HG02852 (cell line): ENCODE data around the gene FRMD4A.

Experiments used
- ATAC-seq: cut with Tn5 transposase; IDR thresholded peaks from one replicate; pipeline ENCODE4 v1.9.1; 2021; ENCODE audit warnings: mild to moderate bottlenecking, moderate library complexity; ENCODE audit not compliant: unreplicated experiment

FRMD4A gene

DNA sequence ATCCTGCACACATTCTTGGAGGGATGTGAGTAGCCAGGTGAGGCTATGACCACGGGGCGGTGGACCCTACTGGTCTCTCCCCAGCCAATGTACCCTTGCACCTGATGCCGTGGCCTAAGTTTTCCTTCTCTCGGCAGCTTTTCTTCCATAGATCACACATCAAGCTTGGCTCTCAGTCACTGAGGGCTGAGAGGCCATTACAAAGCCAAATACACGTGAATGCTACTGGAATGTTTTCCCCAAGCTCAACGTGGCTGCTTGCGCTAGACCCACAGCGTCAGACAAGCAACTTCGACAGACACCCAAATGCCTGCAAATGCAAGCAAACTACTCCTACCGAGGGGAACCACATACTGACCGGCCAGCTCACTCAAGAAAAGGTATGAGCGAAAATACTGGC, 660.8 kb downstream of the FRMD4A start:
- no peak for ATAC-seq

GRCh38 chr10:13669182-13669855, 661.4 kb downstream of the FRMD4A start:
- no peak for ATAC-seq

GRCh38 chr10:13668126-13668525, 662.6 kb downstream of the FRMD4A start:
- no peak for ATAC-seq

- no peak for ATAC-seq
Measured at GRCh38 chr10:13665516-13666262, 665.0 kb downstream of the FRMD4A start.

DNA sequence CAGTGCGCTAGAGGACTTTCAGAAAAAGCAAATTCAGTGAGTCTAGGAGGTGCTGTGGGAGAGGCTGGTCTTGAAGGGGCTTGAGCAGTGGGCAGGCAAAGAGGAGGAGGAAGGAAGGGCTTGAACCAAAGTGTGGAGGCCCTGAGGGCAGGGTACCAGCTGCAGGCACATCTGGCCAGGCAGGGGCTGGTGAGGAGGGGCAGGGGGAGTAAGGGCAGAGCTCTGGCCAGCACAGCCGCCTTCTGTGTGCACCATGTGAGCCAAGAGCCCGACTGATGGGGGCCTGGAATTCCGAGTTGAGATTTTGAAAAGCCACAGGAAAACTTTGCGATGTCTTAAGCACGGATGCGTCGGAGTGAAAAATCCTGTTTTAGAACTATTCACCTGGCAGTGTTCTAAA, 669.5 kb downstream of the FRMD4A start:
- no peak for ATAC-seq

DNA sequence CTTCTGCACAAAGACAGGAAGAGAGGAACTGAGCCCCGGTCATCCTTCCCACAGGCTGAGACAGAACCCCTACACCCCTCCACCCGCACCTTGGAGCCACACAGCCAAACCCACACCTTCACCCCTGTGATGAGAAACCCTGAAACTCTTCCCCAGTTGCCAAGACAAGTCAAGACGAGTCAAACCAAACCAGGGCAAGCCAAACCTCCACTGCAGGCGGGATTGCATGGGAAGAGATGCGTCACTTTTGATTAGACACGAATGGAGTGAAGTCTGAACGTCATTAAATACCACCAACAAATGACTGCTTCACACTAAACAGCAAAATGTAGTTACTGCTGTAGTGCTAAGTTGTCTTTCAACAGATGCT, 670.2 kb downstream of the FRMD4A start:
- ATAC-seq: no peak

GRCh38 chr10:13659887-13660550, 670.7 kb downstream of the FRMD4A start:
- ATAC-seq: no peak

DNA sequence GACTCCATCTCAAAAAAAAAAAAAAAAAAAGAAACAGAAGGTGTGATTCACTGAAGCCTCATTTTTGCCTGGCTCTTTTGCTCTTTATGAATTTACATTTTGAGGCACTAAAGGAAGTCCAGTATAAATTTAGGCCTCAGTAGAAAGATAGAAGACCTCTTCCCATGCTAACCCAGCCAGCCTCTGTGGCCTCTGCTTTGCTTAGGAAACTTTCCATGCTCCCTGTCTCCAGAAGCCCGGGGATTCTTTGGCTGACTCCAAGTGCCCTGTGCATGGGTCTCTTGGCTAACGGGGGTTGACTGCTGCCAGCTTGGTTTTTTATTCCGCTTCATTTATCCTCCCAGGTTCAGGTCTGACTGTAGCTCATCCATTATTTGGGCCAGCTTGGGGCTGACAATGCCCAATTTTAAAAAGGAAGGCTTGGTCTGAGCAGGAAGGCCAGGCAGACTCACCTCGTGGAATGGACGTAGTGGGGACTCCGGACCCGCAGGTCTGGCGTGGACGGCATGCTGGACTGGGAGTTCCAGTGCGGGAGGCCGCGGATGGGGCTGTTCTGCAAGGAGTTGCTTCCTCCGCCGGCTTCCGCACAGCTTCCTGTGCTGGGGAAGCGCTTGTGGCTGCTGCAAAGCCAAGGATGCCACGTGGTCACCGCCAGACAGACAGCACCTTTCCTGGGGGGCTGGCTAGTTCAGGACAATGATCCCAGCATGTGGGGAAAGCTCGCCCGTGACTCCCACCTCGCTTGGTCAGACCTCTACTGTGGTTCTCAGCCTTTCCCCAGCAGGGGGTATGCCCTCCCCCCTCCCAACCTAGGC, 671.6 kb downstream of the FRMD4A start:
- ATAC-seq: no peak

- ATAC-seq: no peak
Measured at GRCh38 chr10:13658264-13658663, 672.5 kb downstream of the FRMD4A start.

- ATAC-seq: no peak
Measured at GRCh38 chr10:13657101-13657680, 673.5 kb downstream of the FRMD4A start.

DNA sequence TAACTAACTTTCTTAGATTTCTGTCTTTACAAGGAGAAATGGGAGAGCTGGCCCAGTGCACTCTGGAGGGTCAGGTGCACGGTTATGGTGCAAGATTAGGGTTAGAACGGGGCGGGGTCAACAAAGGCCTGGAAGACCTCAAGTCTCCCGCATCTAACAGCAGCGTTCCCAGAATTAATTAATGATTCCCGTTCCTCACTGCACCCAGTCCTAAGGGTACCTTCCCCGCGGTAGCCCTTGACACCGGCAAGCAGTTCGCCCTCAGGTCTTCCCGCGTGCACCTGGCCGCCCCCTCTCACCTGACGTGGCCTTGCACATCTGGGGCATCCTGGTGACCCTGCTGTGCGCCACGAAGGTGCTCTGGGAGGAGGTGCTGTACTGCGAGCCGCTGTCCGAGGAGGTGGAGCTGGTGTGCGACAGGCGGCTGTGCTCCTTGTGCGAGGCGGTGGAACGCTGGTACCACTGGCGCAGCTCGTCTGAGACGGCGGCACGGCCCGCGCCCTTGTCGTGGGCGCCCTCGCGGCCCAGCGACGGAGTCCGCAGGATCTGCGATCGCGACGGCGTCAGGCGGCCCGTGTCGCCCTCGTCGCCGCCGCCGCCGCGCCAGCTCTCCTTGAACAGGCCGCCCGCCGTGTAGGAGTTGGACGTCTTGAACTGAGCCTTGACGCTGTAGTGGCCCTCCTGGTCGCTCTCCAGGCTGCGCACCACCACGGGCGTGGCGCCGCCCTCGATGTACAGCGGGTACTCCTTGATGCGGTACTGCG, 674.2 kb downstream of the FRMD4A start:
- no peak for ATAC-seq

DNA sequence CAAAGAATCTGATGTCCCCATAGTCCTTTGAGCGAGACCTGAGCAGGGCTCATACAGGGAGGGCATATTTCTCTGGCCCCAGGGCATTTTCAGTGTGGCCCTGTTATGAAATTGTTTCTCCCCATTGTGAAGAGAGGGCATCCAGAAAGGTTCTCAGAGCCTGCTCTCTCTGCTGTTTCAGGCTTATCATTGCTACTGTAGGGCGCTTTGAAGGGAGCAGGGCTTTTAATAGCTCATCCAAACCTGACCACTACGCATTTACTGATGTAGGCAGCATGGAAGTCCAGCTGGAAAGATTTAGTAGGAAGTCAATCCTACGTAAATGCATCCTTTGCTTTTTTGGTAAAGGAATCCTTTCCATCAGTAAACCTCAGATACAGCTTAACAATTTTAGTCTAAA, 675.9 kb downstream of the FRMD4A start:
- no peak for ATAC-seq

GRCh38 chr10:13654118-13654830, 676.5 kb downstream of the FRMD4A start:
- no peak for ATAC-seq

DNA sequence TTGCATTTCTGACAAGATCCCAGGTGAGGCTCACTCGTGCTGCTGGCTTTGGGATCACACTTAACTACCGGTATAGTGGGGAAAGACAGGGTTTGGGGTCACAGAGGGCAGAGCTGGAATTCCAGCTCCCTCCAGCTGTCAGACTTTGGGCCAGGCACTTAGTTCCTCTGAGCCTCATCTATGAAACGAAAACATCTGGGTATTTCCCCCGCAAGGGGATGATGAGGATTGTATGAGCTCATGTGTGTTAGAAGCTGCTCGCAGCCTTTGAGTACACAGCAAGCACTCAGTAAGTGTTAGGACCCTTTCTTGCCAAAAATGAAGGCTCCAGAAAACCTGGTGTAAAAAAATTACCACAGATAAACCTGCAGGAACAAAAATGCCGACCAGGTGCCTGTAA, 677.9 kb downstream of the FRMD4A start:
- ATAC-seq: no peak

DNA sequence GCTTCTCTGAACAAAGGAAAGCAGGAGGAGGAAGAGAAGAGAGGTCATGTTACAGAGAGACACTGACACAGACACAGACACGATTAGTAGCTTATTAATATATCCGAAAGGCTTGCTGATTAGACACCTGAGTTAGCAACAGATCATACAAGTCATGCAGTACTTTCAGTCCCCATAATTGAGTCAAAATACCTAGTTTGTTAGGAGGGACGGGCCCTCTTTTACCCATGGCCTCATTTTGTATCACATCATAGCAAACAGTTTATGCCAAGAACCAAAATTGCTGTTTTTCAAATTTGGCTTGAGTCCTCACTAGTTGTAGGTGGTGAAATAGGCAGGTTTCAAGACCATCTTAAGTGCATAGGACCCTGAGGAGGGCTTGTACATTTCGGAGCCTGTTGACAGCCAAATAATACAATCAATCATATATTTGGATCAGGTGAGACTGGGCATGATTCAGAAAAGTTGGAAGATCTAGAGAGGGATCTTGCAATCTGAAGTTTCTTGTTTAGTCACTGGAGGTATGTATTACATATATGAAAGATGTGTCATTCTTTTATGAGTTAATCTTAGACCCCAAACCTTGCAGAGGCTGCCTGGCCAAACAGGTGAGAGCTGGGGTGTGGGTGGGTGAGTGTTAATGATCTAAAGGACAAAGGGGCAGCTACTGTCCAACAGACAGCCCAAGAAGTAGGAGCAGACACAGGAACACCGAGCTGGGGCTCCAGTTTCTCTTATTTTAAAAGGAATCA, 678.6 kb downstream of the FRMD4A start:
- no peak for ATAC-seq

GRCh38 chr10:13650961-13651360, 679.8 kb downstream of the FRMD4A start:
- ATAC-seq: no peak

GRCh38 chr10:13649844-13650520, 680.7 kb downstream of the FRMD4A start:
- no peak for ATAC-seq

DNA sequence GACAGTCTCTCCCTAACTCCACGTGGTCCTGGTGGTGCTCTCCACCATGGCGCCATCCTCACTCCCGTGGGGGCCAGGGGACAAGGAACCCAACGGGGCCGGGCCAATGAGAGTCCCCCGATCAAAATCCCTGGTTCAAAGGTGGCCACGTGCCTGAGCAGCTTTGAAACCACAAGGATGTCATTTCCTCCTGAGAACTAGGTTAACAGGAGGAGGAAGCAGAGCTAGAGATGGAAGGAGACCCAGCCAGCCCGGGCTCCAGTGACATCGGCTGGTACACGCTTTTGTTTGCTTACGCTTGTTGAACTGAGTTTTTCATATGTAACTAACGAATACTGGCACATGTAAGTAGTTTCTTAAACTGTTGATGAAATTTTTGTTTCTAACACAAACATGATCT, 682.3 kb downstream of the FRMD4A start:
- no peak for ATAC-seq
